Natural killer cell treated with Interleukin-12 subunit alpha and Interleukin-12 subunit beta and Interleukin-15 and Interleukin-18, amount 100 ng/mL, for 72 hours (primary cell): ENCODE results near the gene MBD4. TPM values are rescaled to one million over a fixed set of nuclear protein-coding genes. Genes with fewer than 3 reads are reported as not detected.

Experiments
- ATAC-seq, 2 donors: fragments of 150-1000 bp; cut with Tn5 transposase in 1 of 2; sonication (Bioruptor Pico), chemical (Tn5 transposase) in 1 of 2; 2 replicates each; pipeline ENCODE4 v1.10.0; 2021
- DNase-seq: peaks from one replicate; pipeline ENCODE4 v3.0.0; 2022; ENCODE audit warnings: low spot score
- H3K27ac Mint-ChIP-seq, 2 donors: 1 replicate in 1 of 2; 2 replicates in 1 of 2; pipeline ENCODE4 v1.8.0; 2022; ENCODE audit warnings: mixed read lengths in 2 of 2, mild to moderate bottlenecking in 1 of 2, moderate library complexity in 1 of 2
- H3K27me3 Mint-ChIP-seq, 2 donors: 1 replicate in 1 of 2; 2 replicates in 1 of 2; pipeline ENCODE4 v1.8.0; 2022; ENCODE audit warnings: mixed read lengths in 2 of 2
- H3K36me3 Mint-ChIP-seq: one replicate; pipeline ENCODE4 v1.8.0; 2022; ENCODE audit warnings: mixed read lengths
- H3K4me1 Mint-ChIP-seq, 2 donors: 1 replicate in 1 of 2; 2 replicates in 1 of 2; pipeline ENCODE4 v1.8.0; 2022; ENCODE audit warnings: low read depth in 2 of 2, mixed read lengths in 2 of 2, mild to moderate bottlenecking in 1 of 2
- H3K4me3 Mint-ChIP-seq: one replicate; pipeline ENCODE4 v1.8.0; 2022; ENCODE audit warnings: mixed read lengths
- H3K9me3 Mint-ChIP-seq: 2 replicates; pipeline ENCODE4 v1.8.0; 2022; ENCODE audit warnings: mixed read lengths
- total RNA-seq, 2 donors: library from RNA; stranded (reverse); gene quantifications; one replicate each; pipeline ENCODE4 v1.2.3, GENCODE V29; 2022

MBD4 gene
- total RNA-seq, 2 donors from 2014 or later, result 63.6 to 72.6 TPM

GRCh38 chr3:129432671-129433070, 7.1 kb downstream of the MBD4 start:
- DNase-seq (no peak), ATAC-seq (no peak)
- no peaks in the 10 kb centered on the region for H3K9me3 Mint-ChIP-seq
- H3K36me3 Mint-ChIP-seq, result peaks cover 50% of the 10 kb centered on the region
- H3K4me3 Mint-ChIP-seq, result peak overlapping the region; percentile 69
- H3K27me3 Mint-ChIP-seq, result peaks cover 0 to 3% of the 10 kb centered on the region in 2 donors
- H3K4me1 Mint-ChIP-seq, result peaks cover 60 to 70% of the 10 kb centered on the region in 2 donors
- peak overlapping the region; percentile 56 to 72 for H3K27ac Mint-ChIP-seq

GRCh38 chr3:129432036-129432435, 7.7 kb downstream of the MBD4 start:
- Mint-ChIP-seq H3K9me3 (no peaks in the 10 kb centered on the region), H3K27ac (peak overlapping the region; percentile 56 to 72), H3K4me3 (peak overlapping the region; percentile 69), H3K36me3 (peaks cover 47% of the 10 kb centered on the region), H3K4me1 (peaks cover 60 to 69% of the 10 kb centered on the region in 2 donors), H3K27me3 (peaks cover 0 to 6% of the 10 kb centered on the region in 2 donors)
- DNase-seq (peak; percentile 73), ATAC-seq (peak; percentile 56 to 58)

GRCh38 chr3:129429602-129430001, 10.1 kb downstream of the MBD4 start:
- Mint-ChIP-seq H3K27ac (peak overlapping the region in 1 of 2 donors; percentile 78), H3K9me3 (no peaks in the 10 kb centered on the region), H3K27me3 (peaks cover 0 to 6% of the 10 kb centered on the region in 2 donors), H3K4me1 (peaks cover 45 to 46% of the 10 kb centered on the region in 2 donors), H3K4me3 (no peak overlapping the region), H3K36me3 (peaks cover 27% of the 10 kb centered on the region)
- ATAC-seq, result no peak
- DNase-seq, result no peak

GRCh38 chr3:129429080-129429451, 10.7 kb downstream of the MBD4 start:
- peaks cover 0 to 6% of the 10 kb centered on the region in 2 donors for H3K27me3 Mint-ChIP-seq
- no peak for ATAC-seq
- peak overlapping the region; percentile 3 to 18 for H3K27ac Mint-ChIP-seq
- peaks cover 45 to 49% of the 10 kb centered on the region in 2 donors for H3K4me1 Mint-ChIP-seq
- H3K9me3 Mint-ChIP-seq, result no peaks in the 10 kb centered on the region
- H3K4me3 Mint-ChIP-seq, result peak overlapping the region; percentile 78
- no peak for DNase-seq
- H3K36me3 Mint-ChIP-seq, result peaks cover 26% of the 10 kb centered on the region

GRCh38 chr3:129428376-129429079, 11.2 kb downstream of the MBD4 start, which contains the start of gene EFCAB12:
TSS of gene EFCAB12 (minus strand) at chr3:129428636. CDS start at chr3:129428488, 148 bp downstream.
- Mint-ChIP-seq H3K36me3 (peaks cover 20% of the 10 kb centered on the region), H3K4me3 (peak within 1 kb of the TSS; percentile 78), H3K27ac (peak within 1 kb of the TSS; percentile 3 to 18), H3K9me3 (no peaks in the 10 kb centered on the region), H3K27me3 (peaks cover 0 to 8% of the 10 kb centered on the region in 2 donors), H3K4me1 (peaks cover 47 to 50% of the 10 kb centered on the region in 2 donors)
- DNase-seq (peak; percentile 86), ATAC-seq (peak; percentile 92 to 95)

GRCh38 chr3:129428007-129428375, 11.8 kb downstream of the MBD4 start:
- H3K4me1 Mint-ChIP-seq, result peaks cover 47 to 50% of the 10 kb centered on the region in 2 donors

GRCh38 chr3:129425619-129426018, 14.1 kb downstream of the MBD4 start:
- ATAC-seq, result no peak
- no peak for DNase-seq

More at GRCh38 chr3:129428007-129428375, 11.8 kb downstream of the MBD4 start:
- peaks cover 0 to 8% of the 10 kb centered on the region in 2 donors for H3K27me3 Mint-ChIP-seq
- H3K27ac Mint-ChIP-seq, result no peak overlapping the region
- H3K9me3 Mint-ChIP-seq, result no peaks in the 10 kb centered on the region
- ATAC-seq, result no peak
- H3K36me3 Mint-ChIP-seq, result peaks cover 18% of the 10 kb centered on the region
- H3K4me3 Mint-ChIP-seq, result peak overlapping the region; percentile 78
- no peak for DNase-seq

GRCh38 chr3:129425213-129425612, 14.5 kb downstream of the MBD4 start:
- Mint-ChIP-seq H3K4me3 (no peak overlapping the region), H3K27me3 (peaks cover 0 to 10% of the 10 kb centered on the region in 2 donors), H3K36me3 (peaks cover 4% of the 10 kb centered on the region), H3K27ac (no peak overlapping the region), H3K9me3 (no peaks in the 10 kb centered on the region), H3K4me1 (peaks cover 35% of the 10 kb centered on the region in 2 donors)
- no peak for DNase-seq
- ATAC-seq, result no peak

More at GRCh38 chr3:129425619-129426018, 14.1 kb downstream of the MBD4 start:
- Mint-ChIP-seq H3K4me3 (no peak overlapping the region), H3K27ac (no peak overlapping the region), H3K4me1 (peaks cover 35 to 36% of the 10 kb centered on the region in 2 donors), H3K9me3 (no peaks in the 10 kb centered on the region), H3K27me3 (peaks cover 0 to 10% of the 10 kb centered on the region in 2 donors), H3K36me3 (peaks cover 4% of the 10 kb centered on the region)

GRCh38 chr3:129424185-129424841, 15.4 kb downstream of the MBD4 start:
- Mint-ChIP-seq H3K4me3 (no peak overlapping the region), H3K27ac (peak overlapping the region; percentile 45 to 68), H3K27me3 (peaks cover 0 to 10% of the 10 kb centered on the region in 2 donors), H3K4me1 (peaks cover 29 to 31% of the 10 kb centered on the region in 2 donors), H3K9me3 (no peaks in the 10 kb centered on the region), H3K36me3 (peaks cover 4% of the 10 kb centered on the region)
- ATAC-seq, result no peak
- DNase-seq, result no peak

- Mint-ChIP-seq H3K4me3 (no peak overlapping the region), H3K27me3 (peaks cover 0 to 9% of the 10 kb centered on the region in 2 donors), H3K4me1 (peaks cover 15 to 17% of the 10 kb centered on the region in 2 donors), H3K9me3 (no peaks in the 10 kb centered on the region), H3K36me3 (no peaks in the 10 kb centered on the region), H3K27ac (no peak overlapping the region)
- DNase-seq, result no peak
- ATAC-seq, result no peak
These were observed 16.9 kb downstream of the MBD4 start for GRCh38 chr3:129422897-129423296.

- H3K9me3 Mint-ChIP-seq, result no peaks in the 10 kb centered on the region
- DNase-seq (no peak), ATAC-seq (no peak)
- no peak overlapping the region for H3K4me3 Mint-ChIP-seq
- H3K27ac Mint-ChIP-seq, result no peak overlapping the region
- H3K27me3 Mint-ChIP-seq, result peaks cover 0 to 5% of the 10 kb centered on the region in 2 donors
- peaks cover 10 to 12% of the 10 kb centered on the region in 2 donors for H3K4me1 Mint-ChIP-seq
- no peaks in the 10 kb centered on the region for H3K36me3 Mint-ChIP-seq
These were observed 17.6 kb downstream of the MBD4 start for GRCh38 chr3:129421988-129422745.

- no peaks in the 10 kb centered on the region for H3K36me3 Mint-ChIP-seq
- H3K27ac Mint-ChIP-seq, result peak overlapping the region in 1 of 2 donors; percentile 18
- H3K27me3 Mint-ChIP-seq, result peaks cover 0 to 5% of the 10 kb centered on the region in 2 donors
- ATAC-seq, result no peak
- peaks cover 10 to 12% of the 10 kb centered on the region in 2 donors for H3K4me1 Mint-ChIP-seq
- DNase-seq, result no peak
- H3K9me3 Mint-ChIP-seq, result no peaks in the 10 kb centered on the region
- no peak overlapping the region for H3K4me3 Mint-ChIP-seq
These were observed 18.4 kb downstream of the MBD4 start for GRCh38 chr3:129421236-129421883.

GRCh38 chr3:129419476-129419875, 20.3 kb downstream of the MBD4 start:
- H3K36me3 Mint-ChIP-seq, result no peaks in the 10 kb centered on the region
- ATAC-seq (no peak), DNase-seq (no peak)
- H3K4me1 Mint-ChIP-seq, result peaks cover 7 to 9% of the 10 kb centered on the region in 2 donors
- H3K9me3 Mint-ChIP-seq, result no peaks in the 10 kb centered on the region
- H3K4me3 Mint-ChIP-seq, result no peak overlapping the region
- H3K27me3 Mint-ChIP-seq, result peaks cover 0 to 5% of the 10 kb centered on the region in 2 donors
- no peak overlapping the region for H3K27ac Mint-ChIP-seq
